NB4 (cell line): ENCODE measurements around the gene SATB2.

ENCODE experiments used
- DNase-seq: peaks from one replicate; pipeline ENCODE4 v3.0.0; 2010; ENCODE audit warnings: low read depth
- H3K4me3 ChIP-seq: one replicate; pipeline ENCODE4 v1.5.1; 2011; ENCODE audit warnings: mild to moderate bottlenecking, low read depth, low read length, moderate library complexity
- CTCF ChIP-seq: IDR thresholded peaks from one replicate; pipeline ENCODE4 v1.5.1; 2012; ENCODE audit warnings: low read depth, low read length
- MYC ChIP-seq: IDR thresholded peaks from 2 replicates; pipeline ENCODE4 v1.6.1; 2011; ENCODE audit warnings: low read depth, low read length
- POLR2A ChIP-seq: IDR thresholded peaks from 2 replicates; pipeline ENCODE4 v1.6.1; 2011; ENCODE audit warnings: mild to moderate bottlenecking; ENCODE audit not compliant: insufficient read length; ENCODE audit errors: extremely low read depth
- TF ChIP-seq, protein P1 (sequence below): IDR thresholded peaks from 2 replicates; pipeline ENCODE4 v1.6.1; 2011; ENCODE audit warnings: low read depth, low read length

Gene SATB2

GRCh38 chr2:199465988-199466691 is 8.4 kb upstream of the SATB2 start:
- H3K4me3 ChIP-seq: no peak overlapping the region
- no peak for DNase-seq
- TF ChIP-seq CTCF (no peak), MYC (no peak)
- TF ChIP-seq, protein P1, sequence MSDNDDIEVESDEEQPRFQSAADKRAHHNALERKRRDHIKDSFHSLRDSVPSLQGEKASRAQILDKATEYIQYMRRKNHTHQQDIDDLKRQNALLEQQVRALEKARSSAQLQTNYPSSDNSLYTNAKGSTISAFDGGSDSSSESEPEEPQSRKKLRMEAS: no peak

- no peak overlapping the region for H3K4me3 ChIP-seq
- no peak for DNase-seq
- TF ChIP-seq CTCF (no peak), MYC (no peak), POLR2A (no peak)
- TF ChIP-seq, protein P1: no peak
Measured at GRCh38 chr2:199465390-199465789, 7.7 kb upstream of the SATB2 start.

GRCh38 chr2:199464606-199465352 is 7.0 kb upstream of the SATB2 start:
- H3K4me3 ChIP-seq: no peak overlapping the region

GRCh38 chr2:199463708-199464605 is 6.2 kb upstream of the SATB2 start:
- no peak for DNase-seq
- H3K4me3 ChIP-seq: no peak overlapping the region
- TF ChIP-seq, protein P1: no peak
- TF ChIP-seq CTCF: no peak

More at GRCh38 chr2:199464606-199465352, 7.0 kb upstream of the SATB2 start:
- no peak for DNase-seq
- no peak for TF ChIP-seq MYC
- no peak for TF ChIP-seq CTCF
- TF ChIP-seq POLR2A: no peak
- TF ChIP-seq, protein P1: no peak

DNA sequence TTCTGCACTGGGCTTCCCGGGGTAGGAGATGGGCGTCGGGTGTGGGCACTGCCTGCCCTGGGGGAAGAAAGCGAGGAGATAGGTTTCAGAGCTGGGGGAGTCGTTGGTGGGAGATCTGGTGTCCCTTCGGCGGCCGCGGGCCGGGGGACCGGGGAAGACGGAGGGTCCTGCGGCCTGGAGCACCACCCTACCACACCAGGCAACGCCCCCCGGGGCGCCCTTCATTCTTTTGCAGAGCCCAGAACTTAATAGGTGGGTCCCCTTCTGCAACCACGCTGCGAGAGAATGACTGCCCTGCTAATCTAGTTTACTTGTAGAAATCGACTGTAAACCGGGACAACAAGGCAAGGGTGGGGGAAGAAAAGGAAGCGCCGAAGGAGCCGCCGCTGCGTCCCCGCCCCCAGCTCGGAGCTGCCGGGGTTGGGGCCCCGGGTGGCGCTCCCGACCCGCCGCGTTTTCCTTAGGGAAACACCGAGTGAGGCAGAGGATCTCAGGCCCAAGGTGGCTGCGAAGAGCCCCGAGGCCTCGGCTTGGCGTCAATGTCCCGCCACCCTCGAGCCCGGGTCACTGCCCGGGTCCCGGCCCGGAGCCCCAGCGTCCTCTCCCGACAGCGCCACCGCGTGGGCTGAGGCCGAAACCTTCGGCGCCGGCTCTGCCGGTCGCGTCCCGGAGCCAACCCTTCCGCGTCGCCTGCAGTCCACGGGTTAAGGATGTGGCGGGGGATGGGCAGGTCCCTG is 5.4 kb upstream of the SATB2 start:
- H3K4me3 ChIP-seq: peak overlapping the region; percentile 50
- TF ChIP-seq POLR2A: peak; percentile 10
- peak; percentile 77 for TF ChIP-seq CTCF
- TF ChIP-seq MYC: no peak
- DNase-seq: peak; percentile 85
